ENCODE results near the gene ACVR1B.
A peak's percentile ranks its signal among the peaks of the same experiment; 100 is the strongest.
"Not testable (repeated sequence)": the region's sequence is repeated elsewhere in the genome, so short reads cannot be mapped to it uniquely, and the experiment has no call there.

The ACVR1B gene

DNA sequence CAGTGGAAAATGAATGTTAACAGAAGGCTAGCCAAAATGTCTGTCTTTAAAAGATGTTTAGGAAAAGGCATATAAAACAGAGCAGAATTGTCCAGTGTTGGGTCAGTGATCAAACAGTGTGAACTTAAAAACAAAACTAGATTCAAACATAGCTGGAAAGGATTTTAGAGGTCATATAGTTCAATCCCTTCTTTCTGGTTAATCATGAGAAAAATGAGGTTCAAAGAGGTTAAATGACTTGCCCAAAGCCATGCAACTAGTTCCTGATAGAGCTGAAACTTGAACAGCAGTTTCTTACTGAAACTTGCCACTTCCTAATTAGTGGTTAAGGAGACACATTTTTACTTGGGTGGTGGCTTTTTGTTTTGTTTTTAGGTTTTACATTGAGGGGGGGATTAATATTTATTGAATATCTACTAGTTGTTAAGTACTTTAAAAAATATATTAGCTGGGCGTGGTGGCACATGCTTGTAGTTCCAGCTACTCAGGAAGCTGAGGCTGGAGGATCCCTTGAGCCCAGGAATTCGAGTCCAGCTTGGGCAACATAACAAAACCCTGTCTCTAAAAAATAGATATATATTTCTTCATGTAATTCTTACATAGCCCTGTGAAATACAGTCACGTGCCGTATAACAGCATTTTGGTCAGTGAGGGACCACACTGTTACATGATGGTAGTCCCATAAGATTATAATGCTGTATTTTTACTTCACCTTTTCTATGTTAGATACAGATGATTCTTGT is 20.4 kb downstream of the ACVR1B start:
- DNase-seq (ENCODE audit: low spot score) = peak; percentile 23

DNA sequence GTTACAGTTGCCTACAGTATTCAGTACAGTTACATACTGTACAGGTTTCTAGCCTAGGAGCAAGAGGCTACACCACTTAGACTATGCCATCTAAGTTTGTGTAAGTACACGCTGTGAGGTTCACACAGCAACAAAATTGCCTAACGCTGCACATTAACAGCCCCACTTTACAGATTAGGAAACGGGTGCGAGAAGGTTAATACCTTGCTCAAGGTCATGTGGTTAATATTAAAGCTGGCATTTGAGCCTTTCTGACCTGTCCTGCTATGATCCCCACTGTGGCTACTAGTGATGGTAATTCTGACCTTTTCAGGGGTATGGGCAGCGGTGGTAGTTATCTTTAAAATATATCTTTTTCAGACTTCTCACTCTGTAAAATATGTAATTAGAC is 20.9 kb downstream of the ACVR1B start:
- no peak for DNase-seq (ENCODE audit: low spot score)

DNA sequence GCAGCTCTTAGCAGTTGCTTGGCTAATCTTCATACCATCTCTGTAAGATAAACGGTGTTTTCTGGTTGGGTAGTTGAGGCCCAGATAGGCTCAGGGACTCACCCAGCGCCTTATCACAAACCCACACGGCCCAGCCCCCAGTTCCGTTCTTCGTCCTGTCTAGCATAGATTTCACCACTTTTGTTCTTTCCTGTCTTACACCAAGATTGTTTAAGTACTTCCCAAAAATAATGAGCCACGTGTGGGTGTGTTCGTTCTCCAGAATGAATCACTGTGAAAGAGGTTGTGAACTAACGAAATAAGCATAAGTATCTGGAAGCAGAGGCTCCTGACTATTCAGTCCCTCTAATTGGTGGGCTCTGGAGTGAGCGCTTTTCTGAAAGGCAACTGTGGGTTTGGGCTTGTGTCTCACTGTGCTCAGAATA is 21.4 kb downstream of the ACVR1B start:
- DNase-seq (ENCODE audit: low spot score) = no peak

DNA sequence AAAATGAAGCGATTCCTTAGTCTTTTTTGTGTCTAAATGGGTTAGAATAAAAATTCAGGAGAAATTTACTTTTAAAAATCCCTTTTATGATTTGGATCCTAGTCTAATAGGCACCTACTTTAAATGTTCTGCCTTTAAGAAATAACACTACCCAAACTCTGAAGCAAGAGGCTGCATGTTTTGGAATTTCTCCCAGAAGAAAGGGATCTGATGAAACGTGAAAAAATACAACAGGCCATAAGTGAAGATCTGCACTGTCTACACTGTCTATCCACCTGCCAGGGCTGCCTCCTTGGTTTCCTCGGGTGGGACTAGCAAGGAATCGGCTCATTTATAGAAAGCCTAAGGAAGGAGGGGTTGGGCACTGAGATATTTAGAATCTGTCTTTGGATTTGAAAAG is 22.1 kb downstream of the ACVR1B start:
- DNase-seq (ENCODE audit: low spot score) = no peak

DNA sequence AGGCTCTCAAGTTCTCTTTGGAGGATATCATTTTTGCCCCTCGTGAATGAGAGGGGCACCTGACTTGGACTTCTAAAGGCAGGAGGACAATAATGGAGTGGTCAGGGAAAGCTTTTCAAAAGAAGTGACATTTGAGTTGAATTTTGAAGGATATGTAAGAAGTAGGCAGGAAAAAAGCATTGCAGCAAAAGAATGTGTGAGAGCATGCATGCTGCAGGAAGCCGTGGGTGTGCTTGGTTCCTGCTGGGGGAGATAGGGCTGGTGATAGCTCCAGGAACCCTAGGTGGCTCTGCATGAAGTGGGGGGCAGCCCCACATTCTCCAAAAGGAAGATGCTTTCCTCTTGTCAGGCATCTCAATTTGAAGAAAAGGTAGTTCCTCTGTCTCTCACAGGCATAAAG is 23.1 kb downstream of the ACVR1B start:
- DNase-seq (ENCODE audit: low spot score) = no peak

DNA sequence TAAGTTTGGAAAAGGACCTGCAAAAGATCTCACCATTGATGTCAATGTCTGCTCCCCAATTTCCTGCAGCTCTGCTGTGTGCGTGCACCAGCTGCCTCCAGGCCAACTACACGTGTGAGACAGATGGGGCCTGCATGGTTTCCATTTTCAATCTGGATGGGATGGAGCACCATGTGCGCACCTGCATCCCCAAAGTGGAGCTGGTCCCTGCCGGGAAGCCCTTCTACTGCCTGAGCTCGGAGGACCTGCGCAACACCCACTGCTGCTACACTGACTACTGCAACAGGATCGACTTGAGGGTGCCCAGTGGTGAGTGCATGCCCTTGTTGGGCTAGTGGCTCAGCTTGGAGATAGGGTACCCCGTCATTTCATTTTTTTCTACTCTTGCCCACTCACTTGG is 23.7 kb downstream of the ACVR1B start:
- DNase-seq (ENCODE audit: low spot score) = no peak

DNA sequence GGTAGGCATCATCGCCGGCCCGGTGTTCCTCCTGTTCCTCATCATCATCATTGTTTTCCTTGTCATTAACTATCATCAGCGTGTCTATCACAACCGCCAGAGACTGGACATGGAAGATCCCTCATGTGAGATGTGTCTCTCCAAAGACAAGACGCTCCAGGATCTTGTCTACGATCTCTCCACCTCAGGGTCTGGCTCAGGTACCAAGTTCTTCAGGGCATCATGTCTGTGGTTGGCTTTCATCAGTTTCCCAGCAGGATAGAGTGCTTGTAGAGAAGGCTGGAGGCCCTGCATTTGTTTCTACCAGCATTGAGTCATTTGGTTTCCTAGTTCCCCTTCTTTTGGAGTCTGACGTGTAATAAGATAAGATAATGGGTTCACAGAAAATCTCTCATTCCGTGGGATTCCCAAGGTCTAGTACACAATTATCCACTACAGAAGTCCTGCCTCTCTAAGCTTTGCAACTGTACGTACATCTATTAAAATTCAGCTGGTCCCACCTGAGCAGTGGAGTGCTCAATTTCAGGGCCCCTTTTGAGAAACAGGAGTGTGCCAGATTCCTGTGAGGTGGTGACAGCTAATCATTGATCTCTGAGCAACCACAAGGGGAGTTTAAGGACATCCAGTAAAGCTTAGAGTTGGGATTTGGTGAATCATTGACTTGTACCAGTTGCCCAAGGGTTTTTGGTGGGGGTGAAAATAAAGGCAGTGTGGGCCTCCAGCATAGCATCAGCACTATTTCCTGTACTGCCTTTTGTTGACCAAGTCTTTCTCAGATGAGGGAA is 25.1 kb downstream of the ACVR1B start:
- no peak for DNase-seq (ENCODE audit: low spot score)

DNA sequence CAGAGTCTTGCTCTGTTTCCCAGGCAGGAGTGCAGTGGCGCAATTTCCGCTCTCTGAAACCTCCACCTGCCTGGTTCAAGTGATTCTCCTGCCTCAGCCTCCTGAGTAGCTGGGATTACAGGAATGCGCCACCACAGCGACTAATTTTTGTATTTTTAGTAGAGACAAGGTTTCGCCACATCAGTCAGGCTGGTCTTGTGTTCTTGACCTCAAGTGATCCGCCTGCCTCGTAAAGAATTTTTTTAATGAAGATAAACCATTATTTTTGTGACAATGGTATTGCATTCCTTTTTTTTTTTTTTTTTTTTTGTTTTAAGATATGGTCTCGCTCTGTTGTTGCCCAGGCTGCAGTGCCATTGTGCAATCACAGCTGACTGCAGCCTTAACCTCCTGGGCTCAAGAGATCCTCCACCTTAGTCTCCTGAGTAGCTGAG is 25.8 kb downstream of the ACVR1B start:
- no peak for DNase-seq (ENCODE audit: low spot score)

DNA sequence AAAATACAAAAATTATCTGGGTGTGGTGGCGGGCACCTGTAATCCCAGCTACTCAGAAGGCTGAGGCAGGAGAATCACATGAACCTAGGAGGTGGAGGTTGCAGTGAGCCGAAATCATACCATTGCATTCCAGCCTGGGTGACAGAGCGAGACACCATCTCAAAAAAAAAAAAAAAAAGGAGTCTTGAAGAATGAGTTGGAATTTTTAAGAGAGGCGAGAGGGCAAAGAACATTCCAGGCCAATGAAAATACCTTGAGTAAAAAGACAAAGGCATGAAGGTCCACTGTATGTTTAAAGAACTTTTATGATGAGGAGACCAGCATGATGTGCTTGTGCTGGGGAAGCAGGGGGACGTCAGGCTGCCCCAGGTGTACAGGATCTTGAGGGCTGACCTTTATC is 27.8 kb downstream of the ACVR1B start:
- DNase-seq (ENCODE audit: low spot score) = not testable (repeated sequence)

DNA sequence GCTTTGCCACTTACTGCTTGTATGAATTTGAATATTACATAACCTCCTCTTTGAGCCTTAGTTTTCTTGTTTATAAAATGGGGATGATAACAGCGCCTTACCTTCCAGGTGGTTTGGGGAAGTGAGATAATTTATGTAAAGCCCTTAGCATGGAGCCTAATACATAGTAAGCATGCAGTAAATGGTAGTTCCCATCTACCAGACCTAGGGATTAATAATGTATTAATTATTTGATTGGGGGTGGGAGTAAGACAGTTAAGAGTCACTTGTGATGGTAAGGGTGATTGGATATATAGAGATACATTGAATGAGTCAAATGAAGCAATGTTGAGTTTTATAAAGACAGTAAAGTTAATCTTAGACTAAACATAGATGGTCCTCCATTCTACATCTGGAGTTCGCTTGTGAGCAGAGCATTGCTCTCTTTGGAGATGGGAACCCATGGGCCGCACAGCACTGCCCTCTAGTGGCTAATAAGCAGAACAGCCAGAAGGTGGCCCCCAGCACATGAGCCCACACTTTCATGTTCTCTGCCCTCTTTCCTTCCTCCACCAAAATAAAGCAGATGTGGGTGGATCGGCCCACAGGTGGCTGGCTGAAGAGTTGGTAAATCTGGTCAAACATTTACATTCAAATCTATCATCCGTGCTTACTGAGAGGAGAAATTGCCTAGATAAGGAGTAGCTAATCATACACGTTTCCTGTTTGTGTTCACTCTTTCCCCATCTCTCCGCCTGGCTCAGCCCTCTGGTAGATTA is 28.7 kb downstream of the ACVR1B start:
- DNase-seq (ENCODE audit: low spot score) = peak; percentile 85

DNA sequence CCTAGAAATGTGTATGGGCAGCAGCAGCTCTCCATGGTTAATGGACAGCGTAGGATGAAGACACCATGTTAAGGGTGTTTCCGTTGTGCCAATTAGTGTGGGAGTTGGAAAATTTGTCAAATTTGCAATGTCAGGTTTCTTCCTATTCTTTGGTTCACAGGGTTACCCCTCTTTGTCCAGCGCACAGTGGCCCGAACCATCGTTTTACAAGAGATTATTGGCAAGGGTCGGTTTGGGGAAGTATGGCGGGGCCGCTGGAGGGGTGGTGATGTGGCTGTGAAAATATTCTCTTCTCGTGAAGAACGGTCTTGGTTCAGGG is 29.3 kb downstream of the ACVR1B start:
- DNase-seq (ENCODE audit: low spot score) = no peak

DNA sequence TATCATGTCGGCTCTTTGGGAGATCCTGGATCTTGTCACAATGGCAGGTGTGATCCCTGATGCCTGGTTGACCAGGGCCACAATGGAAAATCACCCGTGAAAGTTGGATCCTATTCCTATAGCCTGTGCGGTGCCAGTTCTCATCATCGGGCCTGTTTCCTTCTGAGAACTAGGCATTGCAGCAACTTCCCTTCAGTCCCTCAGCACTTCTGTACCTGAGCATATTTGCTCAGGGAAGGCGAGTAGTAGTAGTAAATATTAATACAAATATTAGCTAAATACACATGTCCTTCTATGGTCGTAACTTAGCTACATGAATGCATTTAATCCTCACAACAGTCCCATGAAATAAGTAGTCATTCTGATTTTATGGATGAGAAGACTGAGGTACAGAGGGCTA is 33.2 kb downstream of the ACVR1B start:
- no peak for DNase-seq (ENCODE audit: low spot score)

DNA sequence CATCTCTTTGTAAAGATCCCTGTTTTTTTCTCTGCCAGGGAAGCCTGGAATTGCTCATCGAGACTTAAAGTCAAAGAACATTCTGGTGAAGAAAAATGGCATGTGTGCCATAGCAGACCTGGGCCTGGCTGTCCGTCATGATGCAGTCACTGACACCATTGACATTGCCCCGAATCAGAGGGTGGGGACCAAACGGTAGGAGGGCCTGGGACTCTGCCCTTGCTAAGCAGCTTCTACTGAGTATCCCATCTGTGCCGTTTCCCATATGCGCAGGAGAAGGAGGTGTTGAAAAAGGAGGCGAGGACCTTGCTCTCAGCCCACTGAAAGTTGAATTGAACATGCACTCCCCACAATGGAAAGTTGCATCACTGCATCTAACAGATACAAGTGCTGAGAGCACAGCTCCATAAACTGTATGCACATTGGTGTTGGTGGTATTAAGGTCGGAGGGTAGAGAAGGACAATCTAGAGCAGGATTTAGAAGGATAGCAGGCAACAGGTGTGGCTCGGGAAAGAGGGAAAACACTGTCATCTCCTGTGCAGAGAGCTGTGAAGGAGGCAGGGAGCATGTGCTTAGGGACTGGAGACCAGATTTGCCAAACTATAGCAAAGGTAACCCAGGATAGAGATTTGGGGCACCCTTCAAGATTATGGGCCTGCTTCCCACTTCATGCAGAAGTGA is 33.8 kb downstream of the ACVR1B start:
- no peak for DNase-seq (ENCODE audit: low spot score)

DNA sequence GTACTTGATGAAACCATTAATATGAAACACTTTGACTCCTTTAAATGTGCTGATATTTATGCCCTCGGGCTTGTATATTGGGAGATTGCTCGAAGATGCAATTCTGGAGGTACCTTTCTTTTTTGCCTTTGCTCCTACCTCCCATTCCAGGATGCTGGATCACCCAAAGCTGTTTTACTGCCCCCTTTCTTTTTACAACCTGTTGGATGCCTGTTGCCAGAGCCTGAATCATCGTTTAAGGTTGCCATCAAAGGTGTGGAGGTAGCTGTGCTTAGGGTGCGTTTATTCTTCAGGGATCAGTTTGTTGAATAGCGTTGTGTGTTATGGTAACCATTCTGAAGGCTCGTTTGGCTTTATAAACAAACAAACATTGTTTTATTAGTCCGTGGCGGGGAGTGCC is 35.3 kb downstream of the ACVR1B start:
- DNase-seq (ENCODE audit: low spot score) = no peak

DNA sequence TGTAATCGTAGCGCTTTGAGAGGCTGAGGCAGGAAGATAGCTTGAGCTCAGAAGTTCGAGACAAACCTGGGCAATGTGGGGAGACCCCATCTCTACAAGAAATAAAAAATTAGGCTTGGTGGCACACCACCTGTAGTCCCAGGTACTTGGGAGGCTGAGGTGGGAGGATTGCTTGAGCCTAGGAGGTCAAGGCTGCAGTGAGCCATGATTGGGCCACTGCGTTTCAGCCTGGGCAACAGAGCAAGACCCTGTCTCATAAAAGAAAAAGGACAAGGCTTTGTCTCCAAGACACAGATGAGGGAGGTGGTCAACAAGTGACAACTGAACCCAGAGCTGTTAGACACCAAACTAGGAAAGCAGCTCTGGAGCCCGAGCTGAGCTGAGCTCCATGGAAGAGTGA is 40.7 kb downstream of the ACVR1B start:
- no peak for DNase-seq (ENCODE audit: low spot score)

DNA sequence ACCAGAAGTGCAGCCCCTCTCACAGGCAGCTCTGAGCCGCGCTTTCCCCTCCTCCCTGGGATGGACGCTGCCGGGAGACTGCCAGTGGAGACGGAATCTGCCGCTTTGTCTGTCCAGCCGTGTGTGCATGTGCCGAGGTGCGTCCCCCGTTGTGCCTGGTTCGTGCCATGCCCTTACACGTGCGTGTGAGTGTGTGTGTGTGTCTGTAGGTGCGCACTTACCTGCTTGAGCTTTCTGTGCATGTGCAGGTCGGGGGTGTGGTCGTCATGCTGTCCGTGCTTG is 43.0 kb downstream of the ACVR1B start:
- no peak for DNase-seq (ENCODE audit: low spot score)

DNA sequence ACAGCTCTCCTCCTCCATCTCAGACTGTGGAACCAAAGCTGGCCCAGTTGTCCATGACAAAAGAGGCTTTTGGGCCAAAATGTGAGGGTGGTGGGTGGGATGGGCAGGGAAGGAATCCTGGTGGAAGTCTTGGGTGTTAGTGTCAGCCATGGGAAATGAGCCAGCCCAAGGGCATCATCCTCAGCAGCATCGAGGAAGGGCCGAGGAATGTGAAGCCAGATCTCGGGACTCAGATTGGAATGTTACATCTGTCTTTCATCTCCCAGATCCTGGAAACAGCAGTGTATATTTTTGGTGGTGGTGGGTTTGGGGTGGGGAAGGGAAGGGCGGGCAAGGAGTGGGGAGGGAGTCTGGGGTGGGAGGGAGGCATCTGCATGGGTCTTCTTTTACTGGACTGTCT is 43.5 kb downstream of the ACVR1B start:
- no peak for DNase-seq (ENCODE audit: low spot score)

DNA sequence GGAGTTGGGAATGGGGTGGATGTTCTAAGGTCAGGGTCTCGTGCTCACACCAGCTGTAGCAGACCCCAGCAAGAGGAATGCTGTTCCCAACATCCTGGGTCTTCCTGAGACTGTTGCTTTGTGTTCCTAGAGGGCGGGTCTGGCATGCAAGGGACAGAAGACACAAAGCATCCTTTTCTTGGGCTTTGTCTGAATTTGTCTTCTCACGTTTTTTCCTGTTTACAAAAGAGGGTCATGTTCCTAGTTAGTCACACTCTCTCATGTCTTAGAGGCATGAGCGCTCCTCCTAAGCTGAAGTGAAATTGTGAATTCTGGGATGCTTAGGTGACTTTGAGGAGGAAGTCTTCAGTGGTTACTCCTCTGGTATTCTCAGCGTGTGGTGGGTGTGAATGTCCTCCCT is 45.6 kb downstream of the ACVR1B start:
- no peak for DNase-seq (ENCODE audit: low spot score)

DNA sequence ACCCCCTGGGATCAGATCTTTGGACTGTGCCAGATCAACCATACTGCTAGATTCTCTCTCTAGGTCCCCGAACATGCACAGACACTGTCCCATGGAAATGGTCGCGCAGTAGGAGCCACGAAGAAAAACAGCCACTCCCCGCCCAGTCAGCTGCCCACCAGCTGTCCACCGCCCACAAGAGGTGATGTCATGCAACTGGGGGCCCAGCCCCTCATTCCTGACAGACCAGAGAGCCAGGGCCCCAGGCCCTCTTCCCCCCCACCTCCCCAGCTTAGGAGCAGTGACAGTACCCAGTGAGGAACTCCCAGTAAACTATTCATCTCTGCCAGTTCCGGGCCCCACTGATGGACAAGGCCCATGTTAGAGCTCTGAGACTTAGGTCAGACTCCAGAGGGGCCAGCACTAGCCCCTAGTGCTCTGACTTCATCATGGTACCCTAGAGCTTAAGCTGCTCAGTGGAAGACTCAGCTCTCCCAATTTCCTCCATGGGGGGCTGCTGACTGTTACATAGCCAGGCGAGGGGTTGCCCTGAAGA is 51.6 kb downstream of the ACVR1B start:
- DNase-seq (ENCODE audit: low spot score) = no peak

DNA sequence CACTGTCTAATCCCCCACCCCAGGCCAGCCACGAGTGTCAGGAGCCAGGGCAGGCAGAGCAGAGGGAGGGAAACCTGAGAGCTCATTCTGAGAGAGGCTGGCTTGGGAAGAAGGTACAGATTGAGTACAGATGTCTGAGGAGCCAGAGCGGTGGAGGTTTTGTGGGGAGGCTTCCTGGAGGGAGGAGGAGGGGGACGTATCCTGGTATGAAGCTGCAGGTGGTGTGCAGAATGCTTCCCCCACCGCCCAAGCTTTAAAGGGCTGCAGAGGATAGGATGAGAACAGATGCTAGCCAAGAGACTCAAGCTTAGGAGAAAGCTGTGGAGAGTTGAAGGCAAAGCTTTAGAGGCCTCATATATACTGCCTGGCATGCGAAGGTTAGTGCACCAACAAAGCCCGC is 52.1 kb downstream of the ACVR1B start:
- DNase-seq (ENCODE audit: low spot score) = no peak

DNA sequence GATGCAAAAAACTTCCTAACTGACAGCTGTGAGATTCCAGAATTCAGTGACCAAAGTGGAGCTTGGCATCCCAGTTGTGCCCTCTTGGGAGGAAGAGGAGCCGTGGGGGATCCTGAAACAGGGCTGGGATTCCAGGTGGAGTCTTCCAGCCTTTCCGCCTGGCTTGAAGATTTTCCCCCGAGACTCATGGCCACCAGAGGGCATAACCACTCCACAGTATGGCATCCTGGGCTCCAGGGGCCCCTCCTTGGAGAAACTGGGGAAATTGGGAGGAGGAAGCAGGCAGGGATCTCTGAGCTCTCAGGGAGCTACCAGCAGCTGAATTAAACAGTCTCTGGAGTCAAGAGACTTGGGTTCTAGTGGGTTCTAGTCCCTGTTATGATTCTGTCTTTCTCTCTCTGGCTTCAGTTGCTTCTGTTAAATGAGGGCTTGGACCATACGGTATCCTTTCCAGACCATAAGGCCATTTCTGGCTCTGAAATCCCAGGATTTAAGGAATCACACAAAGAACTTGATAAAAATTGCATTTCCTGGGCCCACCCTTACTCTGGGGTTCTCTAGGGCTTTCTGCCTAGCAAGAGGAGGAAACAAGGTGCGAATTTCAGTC is 52.6 kb downstream of the ACVR1B start:
- DNase-seq (ENCODE audit: low spot score) = no peak
